ENCODE measurements around the gene CUEDC2. TPM values are rescaled to one million over a fixed set of nuclear protein-coding genes. Genes with fewer than 3 reads are reported as not detected.

Gene CUEDC2
- total RNA-seq, 2 donors from 2014 or later = 79.1 to 87.1 TPM

- no peak overlapping the region for H3K4me3 ChIP-seq
- no peaks in the 10 kb centered on the region for H3K9me3 ChIP-seq
- no peaks in the 10 kb centered on the region for H3K36me3 ChIP-seq
- no peak for DNase-seq (ENCODE audit: low spot score)
- TF ChIP-seq, protein P1, sequence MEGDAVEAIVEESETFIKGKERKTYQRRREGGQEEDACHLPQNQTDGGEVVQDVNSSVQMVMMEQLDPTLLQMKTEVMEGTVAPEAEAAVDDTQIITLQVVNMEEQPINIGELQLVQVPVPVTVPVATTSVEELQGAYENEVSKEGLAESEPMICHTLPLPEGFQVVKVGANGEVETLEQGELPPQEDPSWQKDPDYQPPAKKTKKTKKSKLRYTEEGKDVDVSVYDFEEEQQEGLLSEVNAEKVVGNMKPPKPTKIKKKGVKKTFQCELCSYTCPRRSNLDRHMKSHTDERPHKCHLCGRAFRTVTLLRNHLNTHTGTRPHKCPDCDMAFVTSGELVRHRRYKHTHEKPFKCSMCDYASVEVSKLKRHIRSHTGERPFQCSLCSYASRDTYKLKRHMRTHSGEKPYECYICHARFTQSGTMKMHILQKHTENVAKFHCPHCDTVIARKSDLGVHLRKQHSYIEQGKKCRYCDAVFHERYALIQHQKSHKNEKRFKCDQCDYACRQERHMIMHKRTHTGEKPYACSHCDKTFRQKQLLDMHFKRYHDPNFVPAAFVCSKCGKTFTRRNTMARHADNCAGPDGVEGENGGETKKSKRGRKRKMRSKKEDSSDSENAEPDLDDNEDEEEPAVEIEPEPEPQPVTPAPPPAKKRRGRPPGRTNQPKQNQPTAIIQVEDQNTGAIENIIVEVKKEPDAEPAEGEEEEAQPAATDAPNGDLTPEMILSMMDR (IDR thresholded peaks at IDR 0.05) = no peak
- H3K4me1 ChIP-seq = peaks cover 0 to 21% of the 10 kb centered on the region in 2 donors
- H3K27ac ChIP-seq = peak overlapping the region in 1 of 2 donors; percentile 48
- H3K27me3 ChIP-seq = no peaks in the 10 kb centered on the region
Observed at GRCh38 chr10:102434394-102435132, 2.2 kb upstream of the CUEDC2 start.

- no peak overlapping the region for H3K27ac ChIP-seq
- no peaks in the 10 kb centered on the region for H3K9me3 ChIP-seq
- peaks cover 0 to 21% of the 10 kb centered on the region in 2 donors for H3K4me1 ChIP-seq
- no peaks in the 10 kb centered on the region for H3K27me3 ChIP-seq
- DNase-seq (ENCODE audit: low spot score) = no peak
- H3K36me3 ChIP-seq = no peaks in the 10 kb centered on the region
- TF ChIP-seq, protein P1 (IDR thresholded peaks at IDR 0.05) = no peak
- H3K4me3 ChIP-seq = no peak overlapping the region
Observed at GRCh38 chr10:102433619-102434046, 1.3 kb upstream of the CUEDC2 start.

GRCh38 chr10:102431452-102432124, 786 bp downstream of the CUEDC2 start:
- Histone ChIP-seq H3K9me3 (no peaks in the 10 kb centered on the region), H3K36me3 (no peaks in the 10 kb centered on the region), H3K27ac (peak overlapping the region; percentile 85 to 90), H3K4me3 (peak overlapping the region; percentile 92 to 95), H3K27me3 (no peaks in the 10 kb centered on the region), H3K4me1 (peaks cover 0 to 21% of the 10 kb centered on the region in 2 donors)
- TF ChIP-seq, protein P1 (IDR thresholded peaks at IDR 0.05) = no peak
- no peak for DNase-seq (ENCODE audit: low spot score)

- Histone ChIP-seq H3K9me3 (no peaks in the 10 kb centered on the region), H3K4me1 (peaks cover 0 to 13% of the 10 kb centered on the region in 2 donors), H3K36me3 (peaks cover 1% of the 10 kb centered on the region), H3K27ac (no peak overlapping the region), H3K4me3 (no peak overlapping the region), H3K27me3 (no peaks in the 10 kb centered on the region)
- DNase-seq (ENCODE audit: low spot score) = no peak
- TF ChIP-seq, protein P1 (IDR thresholded peaks at IDR 0.05) = no peak
Observed at GRCh38 chr10:102429468-102429867, 2.9 kb downstream of the CUEDC2 start.

- TF ChIP-seq, protein P1 (IDR thresholded peaks at IDR 0.05) = no peak
- no peak for DNase-seq (ENCODE audit: low spot score)
- H3K4me3 ChIP-seq = no peak overlapping the region
- H3K36me3 ChIP-seq = peaks cover 8% of the 10 kb centered on the region
- no peaks in the 10 kb centered on the region for H3K9me3 ChIP-seq
- no peak overlapping the region for H3K27ac ChIP-seq
- peaks cover 0 to 25% of the 10 kb centered on the region in 2 donors for H3K4me1 ChIP-seq
- no peaks in the 10 kb centered on the region for H3K27me3 ChIP-seq
Observed at GRCh38 chr10:102426803-102427287, 5.5 kb downstream of the CUEDC2 start.
